ENCODE measurements around the gene PRR20D. TPM values are rescaled to one million over a fixed set of nuclear protein-coding genes. Genes with fewer than 3 reads are reported as not detected.
"Not testable (repeated sequence)": the region's sequence is repeated elsewhere in the genome, so short reads cannot be mapped to it uniquely, and the experiment has no call there.

The PRR20D gene
- total RNA-seq, result not detected in 3 replicates
- long read RNA-seq, result 0 reads

- not testable (repeated sequence) for H3K9me3 Mint-ChIP-seq (ENCODE audit: low read depth); H3K36me3 Mint-ChIP-seq (ENCODE audit: low read depth); H3K4me1 Mint-ChIP-seq (ENCODE audit: low read depth); DNase-seq (ENCODE audit: low spot score); H3K27me3 Mint-ChIP-seq (ENCODE audit: low read depth); H3K27ac Mint-ChIP-seq (ENCODE audit: unreplicated experiment); H3K4me3 Mint-ChIP-seq (ENCODE audit: unreplicated experiment)
Observed at GRCh38 chr13:57160332-57160731, at the start of gene PRR20D. TSS of gene PRR20D (plus strand) at chr13:57160632. CDS start at chr13:57161019, 387 bp downstream.

- H3K27me3 Mint-ChIP-seq (ENCODE audit: low read depth), result no peaks in the 10 kb centered on the region
- TF ChIP-seq CTCF (IDR thresholded peaks at IDR 0.05), result no peak
Observed at GRCh38 chr13:57114945-57115344, 45.5 kb upstream of the PRR20D start.

GRCh38 chr13:57123681-57124080 is 36.8 kb upstream of the PRR20D start:
- no peaks in the 10 kb centered on the region for H3K36me3 Mint-ChIP-seq (ENCODE audit: low read depth)
- H3K4me3 Mint-ChIP-seq (ENCODE audit: unreplicated experiment), result no peak overlapping the region
- DNase-seq (ENCODE audit: low spot score), result no peak
- H3K27me3 Mint-ChIP-seq (ENCODE audit: low read depth), result no peaks in the 10 kb centered on the region
- peak overlapping the region; percentile 67 for H3K27ac Mint-ChIP-seq (ENCODE audit: unreplicated experiment)
- peaks cover 16% of the 10 kb centered on the region for H3K4me1 Mint-ChIP-seq (ENCODE audit: low read depth)
- TF ChIP-seq CTCF (IDR thresholded peaks at IDR 0.05), result no peak
- no peaks in the 10 kb centered on the region for H3K9me3 Mint-ChIP-seq (ENCODE audit: low read depth)

More at GRCh38 chr13:57114945-57115344, 45.5 kb upstream of the PRR20D start:
- Mint-ChIP-seq H3K9me3 (ENCODE audit: low read depth) (peaks cover 28% of the 10 kb centered on the region), H3K27ac (ENCODE audit: unreplicated experiment) (no peak overlapping the region), H3K4me3 (ENCODE audit: unreplicated experiment) (no peak overlapping the region), H3K36me3 (ENCODE audit: low read depth) (no peaks in the 10 kb centered on the region), H3K4me1 (ENCODE audit: low read depth) (no peaks in the 10 kb centered on the region)
- DNase-seq (ENCODE audit: low spot score), result no peak

GRCh38 chr13:57128909-57129308 is 31.5 kb upstream of the PRR20D start:
- Mint-ChIP-seq H3K4me3 (ENCODE audit: unreplicated experiment) (no peak overlapping the region), H3K27ac (ENCODE audit: unreplicated experiment) (no peak overlapping the region), H3K4me1 (ENCODE audit: low read depth) (peaks cover 3% of the 10 kb centered on the region), H3K9me3 (ENCODE audit: low read depth) (no peaks in the 10 kb centered on the region), H3K27me3 (ENCODE audit: low read depth) (no peaks in the 10 kb centered on the region), H3K36me3 (ENCODE audit: low read depth) (no peaks in the 10 kb centered on the region)
- DNase-seq (ENCODE audit: low spot score), result no peak
- TF ChIP-seq CTCF (IDR thresholded peaks at IDR 0.05), result no peak

- Mint-ChIP-seq H3K4me3 (ENCODE audit: unreplicated experiment) (no peak overlapping the region), H3K9me3 (ENCODE audit: low read depth) (no peaks in the 10 kb centered on the region), H3K36me3 (ENCODE audit: low read depth) (no peaks in the 10 kb centered on the region), H3K4me1 (ENCODE audit: low read depth) (no peaks in the 10 kb centered on the region), H3K27me3 (ENCODE audit: low read depth) (no peaks in the 10 kb centered on the region), H3K27ac (ENCODE audit: unreplicated experiment) (no peak overlapping the region)
- no peak for DNase-seq (ENCODE audit: low spot score)
- TF ChIP-seq CTCF (IDR thresholded peaks at IDR 0.05), result no peak
Observed at GRCh38 chr13:57136093-57136492, 24.3 kb upstream of the PRR20D start.

- H3K4me1 Mint-ChIP-seq (ENCODE audit: low read depth), result no peaks in the 10 kb centered on the region
- H3K4me3 Mint-ChIP-seq (ENCODE audit: unreplicated experiment), result no peak overlapping the region
- no peak for TF ChIP-seq CTCF (IDR thresholded peaks at IDR 0.05)
- H3K36me3 Mint-ChIP-seq (ENCODE audit: low read depth), result no peaks in the 10 kb centered on the region
- DNase-seq (ENCODE audit: low spot score), result no peak
- no peaks in the 10 kb centered on the region for H3K27me3 Mint-ChIP-seq (ENCODE audit: low read depth)
- no peak overlapping the region for H3K27ac Mint-ChIP-seq (ENCODE audit: unreplicated experiment)
- H3K9me3 Mint-ChIP-seq (ENCODE audit: low read depth), result no peaks in the 10 kb centered on the region
Observed at GRCh38 chr13:57137585-57137984, 22.8 kb upstream of the PRR20D start.

Measured in chondrocyte (in vitro differentiated cells).